Activated CD4-positive, alpha-beta memory T cell treated with anti-CD3 and anti-CD28 coated beads for 36 hours (primary cell): ENCODE results near the gene ZNF365. TPM values are rescaled to one million over a fixed set of nuclear protein-coding genes. Genes with fewer than 3 reads are reported as not detected.
A peak's percentile ranks its signal among the peaks of the same experiment; 100 is the strongest.

ENCODE experiments used
- CTCF ChIA-PET: fragments of 350-600 bp; sonication (Branson Sonifier 250); formaldehyde crosslinking; loops from one replicate; lab custom pipeline; 2021; ENCODE audit warnings: antibody characterized with exemption, inconsistent platforms; lab: Charles Lee
- POLR2A ChIA-PET: fragments of 350-600 bp; sonication (Branson Sonifier 250); formaldehyde crosslinking; loops from one replicate; lab custom pipeline; 2021; ENCODE audit warnings: antibody characterized with exemption; lab: Charles Lee
- DNase-seq: peaks from one replicate; pipeline ENCODE4 v3.0.0-alpha.2; 2020
- H3K27ac Mint-ChIP-seq: one replicate; pipeline ENCODE4 v1.8.0; 2021; ENCODE audit warnings: mixed read lengths
- H3K27me3 Mint-ChIP-seq: one replicate; pipeline ENCODE4 v1.8.0; 2021; ENCODE audit warnings: mixed read lengths
- H3K36me3 Mint-ChIP-seq: one replicate; pipeline ENCODE4 v1.8.0; 2021; ENCODE audit warnings: mixed read lengths
- H3K4me1 Mint-ChIP-seq: one replicate; pipeline ENCODE4 v1.8.0; 2021; ENCODE audit warnings: low read depth, mixed read lengths
- H3K4me3 Mint-ChIP-seq: one replicate; pipeline ENCODE4 v1.8.0; 2021; ENCODE audit warnings: mild to moderate bottlenecking, mixed read lengths
- H3K9me3 Mint-ChIP-seq: one replicate; pipeline ENCODE4 v1.8.0; 2021; ENCODE audit warnings: mixed read lengths
- intact Hi-C: fragments of 100-400 bp; cut with micrococcal nuclease; formaldehyde crosslinking; loops from one replicate; pipeline ENCODE4 v1.15.1; 2023
- total RNA-seq, 2 experiments: library from RNA; stranded (reverse); gene quantifications; one replicate each; pipeline ENCODE4 v1.2.3, GENCODE V29; 2021

The ZNF365 gene
- total RNA-seq, 2 experiments from 2014 or later, result 1.2 to 1.4 TPM

DNA sequence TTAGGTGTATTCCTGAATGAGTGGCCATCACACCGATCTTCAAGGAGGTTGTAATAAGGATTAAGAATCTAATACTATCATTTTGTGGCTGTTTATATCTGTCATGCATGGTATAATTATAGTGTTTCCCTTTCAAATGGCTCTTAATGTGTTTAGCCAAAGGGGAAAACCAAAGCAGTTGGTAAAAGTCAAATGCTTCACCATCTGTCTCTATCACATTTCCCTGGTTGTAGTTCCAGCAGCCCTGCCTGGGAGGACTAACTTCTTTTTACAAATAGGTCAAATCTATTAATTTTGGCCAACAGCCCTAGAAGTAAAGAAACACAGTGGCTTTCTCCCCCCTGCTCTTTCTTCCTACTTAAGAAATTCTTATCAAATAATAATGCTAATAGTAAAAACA lies 56.7 kb downstream of the ZNF365 start:
- peaks cover 39% of the 10 kb centered on the region for H3K4me1 Mint-ChIP-seq
- ChIA-PET CTCF (no interaction called here), POLR2A (no interaction called here)
- H3K4me3 Mint-ChIP-seq, result no peak overlapping the region
- H3K9me3 Mint-ChIP-seq, result peaks cover 23% of the 10 kb centered on the region
- peaks cover 4% of the 10 kb centered on the region for H3K27me3 Mint-ChIP-seq
- H3K36me3 Mint-ChIP-seq, result peaks cover 6% of the 10 kb centered on the region
- intact Hi-C loops, result no loop called here
- no peak for DNase-seq
- H3K27ac Mint-ChIP-seq, result no peak overlapping the region

DNA sequence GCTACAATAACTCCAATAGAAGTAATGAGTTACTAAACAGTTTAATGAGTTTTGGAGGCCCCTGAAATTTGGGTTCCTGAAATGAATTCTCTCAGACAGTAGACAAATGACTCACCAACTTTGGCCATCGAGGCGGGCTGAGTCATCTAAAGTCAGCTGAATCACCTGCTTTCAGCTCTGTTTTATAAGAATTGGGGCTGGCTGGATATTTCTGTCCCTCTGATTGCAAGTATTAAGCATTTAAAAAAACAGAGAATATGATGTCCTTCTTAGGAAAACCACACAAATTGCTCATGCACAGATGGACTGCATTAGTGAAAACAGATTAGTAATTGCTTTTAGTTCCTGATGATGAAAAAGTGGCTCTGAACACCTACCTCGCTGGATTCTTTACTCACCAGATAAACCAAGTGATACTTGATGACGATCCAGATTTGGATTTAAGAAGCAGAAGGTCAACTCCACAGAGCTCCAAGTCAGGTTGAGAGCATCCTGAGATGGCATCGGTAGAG lies 59.1 kb downstream of the ZNF365 start:
- Mint-ChIP-seq H3K36me3 (peaks cover 5% of the 10 kb centered on the region), H3K9me3 (peaks cover 15% of the 10 kb centered on the region), H3K27me3 (peaks cover 4% of the 10 kb centered on the region), H3K4me3 (no peak overlapping the region), H3K27ac (peak overlapping the region; percentile 40), H3K4me1 (peaks cover 31% of the 10 kb centered on the region)
- intact Hi-C loops, result loop anchor here (1.0 to 2.0 kb wide), 2 partner anchors 49 to 378 kb away; no protein-coding TSS in a partner anchor
- DNase-seq, result peak; percentile 81
- ChIA-PET POLR2A (interaction anchor here (0.6 to 1.3 kb wide), 4 partner anchors 49 to 383 kb away, joined by 3 to 7 read pairs (median 4); partner anchors contain the start of genes EGR2 and RTKN2), CTCF (interaction anchor here (0.7 kb wide), 1 partner anchor 168 kb away, joined by 3 read pairs; no protein-coding TSS in a partner anchor)

DNA sequence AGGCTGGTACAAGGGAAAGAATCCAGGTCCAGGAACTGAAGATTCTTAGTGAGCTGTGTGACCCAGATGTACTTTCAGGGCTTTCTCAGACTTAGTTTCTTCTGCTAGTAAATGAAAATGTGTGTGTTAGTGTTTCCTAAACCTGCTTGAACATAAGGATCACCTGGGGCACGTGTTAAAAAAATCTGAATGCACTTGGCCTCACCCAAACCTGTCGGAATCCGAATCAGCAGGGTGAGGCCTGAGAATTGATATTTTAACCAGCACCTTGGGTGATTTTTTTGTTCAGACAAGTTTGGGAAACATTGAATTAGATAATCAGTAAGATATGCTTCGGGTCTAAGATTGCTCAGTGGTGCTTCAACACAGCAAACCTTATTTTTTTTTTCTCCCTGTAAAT lies 59.7 kb downstream of the ZNF365 start:
- no peak for DNase-seq
- POLR2A ChIA-PET, result interaction anchor here (1.3 kb wide), 2 partner anchors 50 to 383 kb away, joined by 4 to 7 read pairs; partner anchors contain the start of gene EGR2
- H3K27me3 Mint-ChIP-seq, result peaks cover 4% of the 10 kb centered on the region
- H3K27ac Mint-ChIP-seq, result peak overlapping the region; percentile 40
- CTCF ChIA-PET, result no interaction called here
- intact Hi-C loops, result loop anchor here (1.0 to 2.0 kb wide), 2 partner anchors 50 to 377 kb away; no protein-coding TSS in a partner anchor
- H3K4me1 Mint-ChIP-seq, result peaks cover 31% of the 10 kb centered on the region
- no peaks in the 10 kb centered on the region for H3K36me3 Mint-ChIP-seq
- H3K4me3 Mint-ChIP-seq, result no peak overlapping the region
- H3K9me3 Mint-ChIP-seq, result peaks cover 8% of the 10 kb centered on the region

DNA sequence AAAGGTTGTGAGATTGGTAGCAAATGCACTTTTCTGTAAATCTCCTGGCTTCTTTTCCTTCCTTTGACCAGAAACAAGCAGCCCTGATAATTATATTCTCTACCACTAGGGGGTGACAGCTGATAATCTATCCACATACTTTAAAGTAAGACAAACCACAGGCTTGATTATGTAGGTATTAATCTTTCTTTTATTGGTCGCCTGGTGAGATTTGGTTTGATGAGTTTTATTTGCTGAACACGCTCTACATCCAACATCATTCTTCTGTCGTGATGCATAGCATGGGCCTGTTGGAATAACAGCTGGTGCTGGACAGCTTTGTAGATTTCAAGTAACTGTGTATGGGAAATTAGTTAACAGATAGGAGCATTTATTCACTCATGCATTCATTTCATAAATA lies 63.5 kb downstream of the ZNF365 start:
- H3K27me3 Mint-ChIP-seq, result peaks cover 3% of the 10 kb centered on the region

DNA sequence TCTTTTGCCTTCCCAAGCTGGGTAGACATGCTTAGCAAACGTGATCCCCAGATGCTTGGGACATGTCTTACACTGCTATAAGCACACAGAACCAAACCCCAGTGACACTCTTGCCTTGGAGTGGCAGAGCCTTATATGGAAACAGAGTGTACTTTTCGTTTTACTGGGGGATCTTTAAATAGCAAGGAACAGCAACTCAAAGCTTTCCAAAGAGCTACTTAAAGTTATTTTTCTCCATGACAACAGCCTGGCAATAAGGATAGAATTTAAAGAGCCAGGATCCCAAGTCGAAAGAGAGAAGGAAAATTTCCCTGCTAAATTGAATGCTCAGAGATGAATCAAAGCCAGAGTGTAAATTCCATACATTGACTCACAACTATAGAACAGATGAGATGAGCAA lies 67.8 kb downstream of the ZNF365 start:
- ChIA-PET POLR2A (no interaction called here), CTCF (no interaction called here)
- Mint-ChIP-seq H3K27ac (no peak overlapping the region), H3K4me3 (no peak overlapping the region), H3K36me3 (no peaks in the 10 kb centered on the region), H3K27me3 (no peaks in the 10 kb centered on the region), H3K4me1 (peaks cover 2% of the 10 kb centered on the region), H3K9me3 (no peaks in the 10 kb centered on the region)
- DNase-seq, result no peak
- intact Hi-C loops, result no loop called here

More for the DNA sequence above, 63.5 kb downstream of the ZNF365 start:
- peaks cover 20% of the 10 kb centered on the region for H3K4me1 Mint-ChIP-seq
- ChIA-PET CTCF (interaction anchor here (0.6 to 4.3 kb wide), 37 partner anchors 9 to 730 kb away, joined by 3 to 50 read pairs (median 4); no protein-coding TSS in a partner anchor), POLR2A (no interaction called here)
- no peak for DNase-seq
- H3K27ac Mint-ChIP-seq, result no peak overlapping the region
- no peak overlapping the region for H3K4me3 Mint-ChIP-seq
- H3K9me3 Mint-ChIP-seq, result no peaks in the 10 kb centered on the region
- intact Hi-C loops, result loop anchor here (1.0 to 5.0 kb wide), 4 partner anchors 91 to 721 kb away; no protein-coding TSS in a partner anchor
- H3K36me3 Mint-ChIP-seq, result no peaks in the 10 kb centered on the region

DNA sequence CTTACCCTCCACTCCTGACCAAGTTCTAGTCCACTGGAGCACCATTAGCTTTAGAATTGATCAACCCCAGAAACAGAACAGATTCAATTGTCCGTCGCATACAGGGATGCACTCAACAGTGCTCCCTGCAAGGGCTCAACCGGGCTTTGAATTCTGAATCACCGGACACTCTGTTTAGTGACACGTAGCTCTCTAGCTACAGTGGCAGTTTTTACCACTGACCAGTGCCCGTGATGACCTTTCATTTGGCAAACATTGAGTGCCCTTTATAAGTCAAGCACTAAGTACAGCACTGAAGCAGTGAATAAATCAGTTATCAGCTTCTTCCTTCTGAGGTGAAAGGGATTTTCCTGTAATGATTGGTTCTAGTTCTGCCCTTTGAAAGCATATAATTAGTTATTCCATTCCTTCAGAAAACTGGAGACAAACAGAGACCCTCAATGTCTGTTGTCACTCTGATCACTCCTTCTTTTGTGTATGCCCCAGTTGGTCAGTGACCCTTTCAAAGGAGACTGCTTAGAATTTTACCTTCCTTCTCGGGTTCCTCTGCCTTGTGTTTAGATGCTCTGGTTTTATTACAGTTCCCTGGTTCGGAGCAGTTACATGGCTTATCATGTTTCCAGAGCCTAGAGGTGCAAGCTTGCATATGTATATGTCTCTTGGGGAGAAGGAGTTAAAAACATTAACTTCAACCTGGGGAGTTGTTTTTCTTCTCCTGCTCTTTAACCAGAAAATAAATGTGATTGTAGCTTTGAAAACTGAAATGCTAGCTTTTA lies 68.9 kb downstream of the ZNF365 start:
- DNase-seq, result no peak
- Mint-ChIP-seq H3K9me3 (no peaks in the 10 kb centered on the region), H3K27me3 (no peaks in the 10 kb centered on the region), H3K36me3 (no peaks in the 10 kb centered on the region), H3K4me1 (no peaks in the 10 kb centered on the region), H3K4me3 (no peak overlapping the region), H3K27ac (no peak overlapping the region)
- ChIA-PET POLR2A (no interaction called here), CTCF (interaction anchor here (0.6 kb wide), 1 partner anchor 49 kb away, joined by 3 read pairs; no protein-coding TSS in a partner anchor)
- intact Hi-C loops, result no loop called here

DNA sequence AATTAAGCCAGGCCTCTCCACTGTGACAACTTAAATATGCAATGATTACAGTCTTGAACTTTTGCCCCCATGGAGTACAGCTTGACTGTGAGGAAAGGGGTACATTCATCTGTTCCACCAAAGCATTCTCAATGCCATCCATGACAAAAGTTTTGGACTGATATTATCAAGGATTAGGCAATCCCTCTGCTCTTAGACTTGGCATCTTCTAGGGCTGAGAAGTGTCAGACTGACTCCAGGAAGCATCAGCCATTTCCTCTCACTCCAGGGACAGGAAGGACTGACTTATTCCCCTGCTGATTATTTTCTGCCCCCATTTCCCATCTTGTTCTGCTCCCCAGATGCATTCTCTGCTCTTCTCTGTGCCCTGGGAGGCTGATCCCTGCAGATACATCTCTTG lies 69.7 kb downstream of the ZNF365 start:
- H3K27me3 Mint-ChIP-seq, result no peaks in the 10 kb centered on the region
- H3K27ac Mint-ChIP-seq, result no peak overlapping the region
- H3K36me3 Mint-ChIP-seq, result no peaks in the 10 kb centered on the region
- intact Hi-C loops, result no loop called here
- no peaks in the 10 kb centered on the region for H3K9me3 Mint-ChIP-seq
- no peak for DNase-seq
- CTCF ChIA-PET, result no interaction called here
- POLR2A ChIA-PET, result no interaction called here
- no peaks in the 10 kb centered on the region for H3K4me1 Mint-ChIP-seq
- no peak overlapping the region for H3K4me3 Mint-ChIP-seq

DNA sequence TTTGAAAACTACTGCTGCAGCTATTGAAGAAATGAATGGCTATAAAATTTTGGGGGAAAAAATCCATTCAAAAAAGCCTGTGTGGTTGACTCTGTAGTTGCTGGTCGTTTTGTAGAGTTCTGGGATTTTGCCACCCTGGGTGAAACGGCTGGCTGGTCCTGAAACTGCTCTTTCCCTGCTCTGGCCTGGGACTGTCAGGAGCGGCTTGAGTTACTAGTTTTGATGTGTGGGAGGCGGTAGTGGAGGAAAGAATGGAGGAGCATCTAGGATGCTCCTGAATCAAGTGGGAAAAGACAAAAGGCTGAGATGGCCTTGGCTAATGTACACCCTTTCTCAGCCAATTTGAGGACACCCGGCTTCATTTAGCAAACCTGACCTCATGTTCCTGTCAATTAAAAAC lies 72.5 kb downstream of the ZNF365 start:
- DNase-seq, result no peak
- ChIA-PET POLR2A (no interaction called here), CTCF (interaction anchor here (6.5 kb wide), 1 partner anchor 8 kb away, joined by 50 read pairs; no protein-coding TSS in a partner anchor)
- Mint-ChIP-seq H3K4me3 (no peak overlapping the region), H3K27me3 (peaks cover 3% of the 10 kb centered on the region), H3K4me1 (no peaks in the 10 kb centered on the region), H3K9me3 (no peaks in the 10 kb centered on the region), H3K36me3 (no peaks in the 10 kb centered on the region), H3K27ac (no peak overlapping the region)
- intact Hi-C loops, result no loop called here

DNA sequence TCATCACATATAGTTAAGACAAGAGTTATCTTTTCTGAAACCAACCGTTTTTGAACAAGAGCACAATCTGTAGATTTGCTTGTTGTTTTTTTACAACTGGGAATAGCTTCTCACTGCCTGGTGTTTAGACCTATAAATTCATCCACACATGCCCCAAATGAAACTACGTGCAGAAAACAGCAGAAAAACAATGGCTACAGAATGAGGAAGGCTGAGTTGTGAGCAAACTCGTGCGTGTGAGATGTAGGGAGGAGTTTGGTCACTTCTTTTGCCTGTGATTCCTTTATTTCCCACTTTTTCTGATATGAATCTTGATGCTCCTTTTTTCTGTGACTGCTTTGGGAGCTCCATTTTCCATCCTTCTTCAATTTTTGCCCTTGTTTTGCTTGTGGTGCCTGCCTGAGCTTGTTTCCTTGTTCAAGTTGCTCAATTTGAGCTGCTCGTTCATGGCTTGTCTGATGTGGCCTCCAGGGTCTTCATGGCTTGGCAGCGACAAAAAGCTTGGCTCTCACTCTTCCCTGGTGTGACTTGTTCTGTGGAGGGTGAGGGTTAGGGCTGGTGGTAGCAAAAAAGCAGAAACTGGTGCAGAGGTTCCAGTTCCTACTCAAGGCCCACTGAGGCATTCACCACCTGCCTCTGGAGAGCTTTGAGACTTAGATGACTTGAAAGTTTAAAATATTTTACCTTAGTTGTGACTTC lies 76.9 kb downstream of the ZNF365 start:
- ChIA-PET CTCF (interaction anchor here (6.5 kb wide), 1 partner anchor 13 kb away, joined by 50 read pairs; no protein-coding TSS in a partner anchor), POLR2A (no interaction called here)
- peaks cover 3% of the 10 kb centered on the region for H3K27me3 Mint-ChIP-seq

DNA sequence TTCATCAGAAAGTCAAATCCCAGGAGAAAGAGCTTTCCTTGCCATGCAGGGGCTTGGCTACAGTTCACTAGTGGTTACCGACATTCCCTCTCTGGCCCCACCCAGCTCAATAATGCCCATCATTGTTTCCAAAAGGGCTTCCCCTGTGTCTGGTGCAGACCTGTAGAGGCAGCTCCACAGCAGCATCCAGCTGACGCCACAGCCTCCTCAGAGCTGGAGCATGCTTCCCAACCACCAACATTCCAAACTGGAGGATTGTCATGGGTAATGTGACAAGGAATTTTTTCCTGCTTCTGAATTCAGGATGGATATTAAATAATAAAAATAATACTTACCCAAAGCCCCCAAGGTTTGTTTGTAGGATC lies 77.4 kb downstream of the ZNF365 start:
- no peak for DNase-seq
- Mint-ChIP-seq H3K4me1 (no peaks in the 10 kb centered on the region), H3K9me3 (peaks cover 5% of the 10 kb centered on the region), H3K27ac (no peak overlapping the region), H3K27me3 (peaks cover 3% of the 10 kb centered on the region), H3K4me3 (no peak overlapping the region), H3K36me3 (peaks cover 3% of the 10 kb centered on the region)
- ChIA-PET POLR2A (no interaction called here), CTCF (interaction anchor here (6.5 kb wide), 1 partner anchor 13 kb away, joined by 50 read pairs; no protein-coding TSS in a partner anchor)
- intact Hi-C loops, result no loop called here

More for the DNA sequence above, 76.9 kb downstream of the ZNF365 start:
- Mint-ChIP-seq H3K36me3 (peaks cover 3% of the 10 kb centered on the region), H3K4me1 (no peaks in the 10 kb centered on the region), H3K27ac (no peak overlapping the region), H3K4me3 (no peak overlapping the region), H3K9me3 (peaks cover 5% of the 10 kb centered on the region)
- no peak for DNase-seq
- intact Hi-C loops, result no loop called here
